ENCODE measurements around the gene RUBCNL. TPM values are rescaled to one million over a fixed set of nuclear protein-coding genes. Genes with fewer than 3 reads are reported as not detected.

The RUBCNL gene
- total RNA-seq, 1 experiment from 2014 or later: 0.42 TPM

- Histone ChIP-seq H3K79me2 (ENCODE audit: insufficient read depth, low read length) (no peaks in the 10 kb centered on the region), H3K9me3 (ENCODE audit: control insufficient read depth in 1 of 2, insufficient read depth in 1 of 2, low read depth in 1 of 2, low read length in 2 of 2) (no peaks in the 10 kb centered on the region), H2AFZ (ENCODE audit: low read depth, low read length, poor library complexity, severe bottlenecking) (no peak overlapping the region), H3K4me2 (ENCODE audit: low read length) (no peak overlapping the region), H3K4me3 (replicated peaks in 1 of 2; ENCODE audit: low read depth in 1 of 2, low read length in 2 of 2) (no peak overlapping the region), H4K20me1 (ENCODE audit: insufficient read depth) (no peaks in the 10 kb centered on the region), H3K4me1 (ENCODE audit: control insufficient read depth in 1 of 2, insufficient read depth in 2 of 2, low read length in 2 of 2) (no peaks in the 10 kb centered on the region), H3K9ac (ENCODE audit: low read length) (no peak overlapping the region), H3K9me2 (ENCODE audit: insufficient read depth) (no peaks in the 10 kb centered on the region), H3K27me3 (ENCODE audit: insufficient read depth, low read length) (no peaks in the 10 kb centered on the region), H3K36me3 (ENCODE audit: control insufficient read depth in 1 of 2, insufficient read depth in 2 of 2, low read length in 2 of 2) (no peaks in the 10 kb centered on the region), H3K27ac (ENCODE audit: low read depth, low read length) (no peak overlapping the region)
- POLR2A ChIA-PET: no interaction called here
- RAD21 ChIA-PET (ENCODE audit: low non-redundant PET in 1 of 2, low total read pairs in 2 of 2, uncharacterized antibody in 2 of 2, unreplicated experiment in 2 of 2): no interaction called here
- no peak for TF ChIP-seq FOSL1 (IDR thresholded peaks at IDR 0.05; ENCODE audit: low read depth)
- no peak for TF ChIP-seq MAX (IDR thresholded peaks at IDR 0.05)
- TF ChIP-seq POLR2A (IDR thresholded peaks at IDR 0.05; ENCODE audit: borderline replicate concordance, extremely low read depth, insufficient read depth, insufficient read length): no peak
- no peak for TF ChIP-seq EGR1 (IDR thresholded peaks at IDR 0.05; ENCODE audit: low read depth)
- no peak for TF ChIP-seq ZNF274 (IDR thresholded peaks at IDR 0.05; ENCODE audit: low read depth, low read length)
- no peak for TF ChIP-seq ZFX (IDR thresholded peaks at IDR 0.05)
- TF ChIP-seq RAD21 (IDR thresholded peaks at IDR 0.05; ENCODE audit: low read depth): no peak
- no peak for TF ChIP-seq EZH2 (IDR thresholded peaks at IDR 0.05)
- no peak for TF ChIP-seq SRF (IDR thresholded peaks at IDR 0.05; ENCODE audit: low read depth)
- no peak for TF ChIP-seq REST (IDR thresholded peaks at IDR 0.05; ENCODE audit: low read depth)
- TF ChIP-seq TCF7L2 (IDR thresholded peaks at IDR 0.05; ENCODE audit: borderline replicate concordance, extremely low read depth, insufficient read depth, insufficient read length): no peak
- DNase-seq (ENCODE audit: low read depth, low spot score) (no peak), ATAC-seq (no peak)
- BruUV-seq (replicated peaks): no TSS peak
- CTCF ChIA-PET: no interaction called here
- intact Hi-C loops (cut with micrococcal nuclease): no loop called here
Measured at GRCh38 chr13:46361276-46361934, 25.6 kb downstream of the RUBCNL start.
